CD4-positive, alpha-beta T cell (primary cell): ENCODE data around the gene GABRA4. TPM values are rescaled to one million over a fixed set of nuclear protein-coding genes. Genes with fewer than 3 reads are reported as not detected.

ENCODE experiments used
- ATAC-seq: fragments of 200-7000 bp; cut with Tn5 transposase; one replicate; pipeline ENCODE4 v1.10.0; 2022; ENCODE audit warnings: mild to moderate bottlenecking; ENCODE audit not compliant: poor library complexity
- CTCF ChIA-PET: fragments of 350-600 bp; sonication (Branson Sonifier 250); formaldehyde crosslinking; loops from one replicate; lab custom pipeline; 2021; ENCODE audit warnings: antibody characterized with exemption, inconsistent platforms; lab: Charles Lee
- POLR2A ChIA-PET: fragments of 350-600 bp; sonication (Branson Sonifier 250); formaldehyde crosslinking; loops from one replicate; lab custom pipeline; 2021; ENCODE audit warnings: antibody characterized with exemption, inconsistent platforms; lab: Charles Lee
- DNase-seq, 14 experiments: peaks; one replicate each; pipeline ENCODE4 v3.0.0-alpha.2; 2013 to 2020; ENCODE audit warnings: mixed read lengths in 2 of 14
- H3K27ac ChIP-seq, 2 donors: one replicate each; pipeline versions ENCODE4 v1.5.1 to v1.7.0; 2013; ENCODE audit warnings: low read length in 2 of 2, low read depth in 1 of 2, mild to moderate bottlenecking in 1 of 2
- H3K27me3 ChIP-seq, 2 experiments: 1 replicate in 1 of 2; 2 replicates in 1 of 2; pipeline versions ENCODE4 v1.6.1 to v1.7.0; 2013; ENCODE audit warnings: low read length in 2 of 2, control low read depth in 1 of 2, mild to moderate bottlenecking in 1 of 2, moderate library complexity in 1 of 2; ENCODE audit not compliant: insufficient read depth in 2 of 2, control insufficient read depth in 1 of 2
- H3K36me3 ChIP-seq: one replicate; pipeline ENCODE4 v1.6.1; 2013; ENCODE audit warnings: low read length, control low read depth; ENCODE audit not compliant: insufficient read depth
- H3K4me1 ChIP-seq: one replicate; pipeline ENCODE4 v1.6.1; 2013; ENCODE audit warnings: low read length, control low read depth; ENCODE audit not compliant: insufficient read depth
- H3K4me3 ChIP-seq: one replicate; pipeline ENCODE4 v1.5.1; 2013; ENCODE audit warnings: mild to moderate bottlenecking, low read length, moderate library complexity
- H3K9me3 ChIP-seq, 2 experiments: 1 replicate in 1 of 2; 2 replicates in 1 of 2; pipeline versions ENCODE4 v1.6.1 to v1.7.0; 2013; ENCODE audit warnings: low read length in 2 of 2, mild to moderate bottlenecking in 2 of 2, control low read depth in 1 of 2, moderate library complexity in 1 of 2; ENCODE audit not compliant: control insufficient read depth in 1 of 2, insufficient read depth in 1 of 2
- H3K27ac Mint-ChIP-seq: one replicate; pipeline ENCODE4 v1.8.0; 2020; ENCODE audit warnings: mixed read lengths
- H3K27me3 Mint-ChIP-seq: one replicate; pipeline ENCODE4 v1.8.0; 2021; ENCODE audit warnings: mixed read lengths
- H3K36me3 Mint-ChIP-seq: one replicate; pipeline ENCODE4 v1.8.0; 2021; ENCODE audit warnings: low read depth, mixed read lengths
- H3K4me1 Mint-ChIP-seq: one replicate; pipeline ENCODE4 v1.8.0; 2021; ENCODE audit warnings: low read depth, mixed read lengths
- H3K4me3 Mint-ChIP-seq: one replicate; pipeline ENCODE4 v1.8.0; 2020; ENCODE audit warnings: mild to moderate bottlenecking, mixed read lengths
- H3K9me3 Mint-ChIP-seq: one replicate; pipeline ENCODE4 v1.8.0; 2020; ENCODE audit warnings: mixed read lengths
- CTCF ChIP-seq: fragments of 200-600 bp; IDR thresholded peaks from one replicate; pipeline ENCODE4 v1.8.0; 2022; ENCODE audit warnings: antibody characterized with exemption, mild to moderate bottlenecking
- intact Hi-C, 2 experiments: fragments of 100-400 bp; cut with DNase I in 1 of 2; cut with micrococcal nuclease in 1 of 2; formaldehyde crosslinking; loops; one replicate each; pipeline versions ENCODE4 v1.15.1 to v1.9.0; 2023 to 2025; cut with DNase I, micrococcal nuclease
- total RNA-seq, 174 experiments: library from RNA in 2 of 174; stranded (reverse) in 2 of 174; gene quantifications; one replicate each; pipeline ENCODE4 v1.2.3 and lab custom pipeline; 2021 to 2026

Gene GABRA4
- total RNA-seq, 2 experiments from 2014 or later, result not detected

- intact Hi-C loops, result no loop called here
- ATAC-seq, result no peak
- CTCF ChIA-PET, result no interaction called here
These were observed 61.4 kb downstream of the GABRA4 start for GRCh38 chr4:46931981-46932380.

GRCh38 chr4:46930891-46931290 lies 62.5 kb downstream of the GABRA4 start:
- Mint-ChIP-seq H3K4me1 (no peaks in the 10 kb centered on the region), H3K27ac (no peak overlapping the region), H3K9me3 (no peaks in the 10 kb centered on the region), H3K36me3 (no peaks in the 10 kb centered on the region), H3K4me3 (no peak overlapping the region), H3K27me3 (peaks cover 5% of the 10 kb centered on the region)
- TF ChIP-seq CTCF, result no peak
- H3K4me3 ChIP-seq, result no peak overlapping the region
- H3K36me3 ChIP-seq, result no peaks in the 10 kb centered on the region
- H3K9me3 ChIP-seq, result no peaks in the 10 kb centered on the region
- ATAC-seq (no peak), DNase-seq (no peak)
- no peak overlapping the region for H3K27ac ChIP-seq
- H3K27me3 ChIP-seq, result no peaks in the 10 kb centered on the region
- POLR2A ChIA-PET, result no interaction called here
- no peaks in the 10 kb centered on the region for H3K4me1 ChIP-seq
- CTCF ChIA-PET, result no interaction called here
- intact Hi-C loops, result no loop called here

More at GRCh38 chr4:46931981-46932380, 61.4 kb downstream of the GABRA4 start:
- POLR2A ChIA-PET, result no interaction called here
- H3K36me3 ChIP-seq, result no peaks in the 10 kb centered on the region
- no peak overlapping the region for H3K27ac Mint-ChIP-seq
- H3K27me3 Mint-ChIP-seq, result peaks cover 5% of the 10 kb centered on the region
- H3K4me1 ChIP-seq, result no peaks in the 10 kb centered on the region
- no peak overlapping the region for H3K4me3 Mint-ChIP-seq
- no peaks in the 10 kb centered on the region for H3K27me3 ChIP-seq
- no peaks in the 10 kb centered on the region for H3K9me3 Mint-ChIP-seq
- H3K27ac ChIP-seq, result no peak overlapping the region
- H3K4me1 Mint-ChIP-seq, result no peaks in the 10 kb centered on the region
- H3K4me3 ChIP-seq, result no peak overlapping the region
- no peaks in the 10 kb centered on the region for H3K36me3 Mint-ChIP-seq
- H3K9me3 ChIP-seq, result no peaks in the 10 kb centered on the region
- no peak for TF ChIP-seq CTCF
- peak in 3 of 14 experiments; percentile 10 to 28 (median 10) for DNase-seq

- Mint-ChIP-seq H3K4me1 (no peaks in the 10 kb centered on the region), H3K27ac (no peak overlapping the region), H3K27me3 (peaks cover 5% of the 10 kb centered on the region), H3K4me3 (no peak overlapping the region), H3K36me3 (no peaks in the 10 kb centered on the region), H3K9me3 (no peaks in the 10 kb centered on the region)
- Histone ChIP-seq H3K4me3 (no peak overlapping the region), H3K27me3 (no peaks in the 10 kb centered on the region), H3K4me1 (no peaks in the 10 kb centered on the region), H3K9me3 (no peaks in the 10 kb centered on the region), H3K27ac (no peak overlapping the region), H3K36me3 (no peaks in the 10 kb centered on the region)
- intact Hi-C loops, result no loop called here
- TF ChIP-seq CTCF, result no peak
- DNase-seq, result no peak
- ChIA-PET POLR2A (no interaction called here), CTCF (no interaction called here)
- ATAC-seq, result no peak
These were observed 66.2 kb downstream of the GABRA4 start for GRCh38 chr4:46927201-46927600.
